ENCODE data around the gene GRIK3. TPM values are rescaled to one million over a fixed set of nuclear protein-coding genes. Genes with fewer than 3 reads are reported as not detected.

Gene GRIK3
- total RNA-seq, 1 donor from 2014 or later, result not detected

- DNase-seq (ENCODE audit: extremely low spot score, unreplicated experiment), result no peak
- Mint-ChIP-seq H3K27me3 (ENCODE audit: unreplicated experiment) (no peaks in the 10 kb centered on the region), H3K4me3 (ENCODE audit: unreplicated experiment) (no peak overlapping the region), H3K36me3 (ENCODE audit: unreplicated experiment) (no peaks in the 10 kb centered on the region), H3K27ac (ENCODE audit: unreplicated experiment) (no peak overlapping the region), H3K9me3 (ENCODE audit: unreplicated experiment) (no peaks in the 10 kb centered on the region), H3K4me1 (ENCODE audit: unreplicated experiment) (no peaks in the 10 kb centered on the region)
- TF ChIP-seq, protein P1, sequence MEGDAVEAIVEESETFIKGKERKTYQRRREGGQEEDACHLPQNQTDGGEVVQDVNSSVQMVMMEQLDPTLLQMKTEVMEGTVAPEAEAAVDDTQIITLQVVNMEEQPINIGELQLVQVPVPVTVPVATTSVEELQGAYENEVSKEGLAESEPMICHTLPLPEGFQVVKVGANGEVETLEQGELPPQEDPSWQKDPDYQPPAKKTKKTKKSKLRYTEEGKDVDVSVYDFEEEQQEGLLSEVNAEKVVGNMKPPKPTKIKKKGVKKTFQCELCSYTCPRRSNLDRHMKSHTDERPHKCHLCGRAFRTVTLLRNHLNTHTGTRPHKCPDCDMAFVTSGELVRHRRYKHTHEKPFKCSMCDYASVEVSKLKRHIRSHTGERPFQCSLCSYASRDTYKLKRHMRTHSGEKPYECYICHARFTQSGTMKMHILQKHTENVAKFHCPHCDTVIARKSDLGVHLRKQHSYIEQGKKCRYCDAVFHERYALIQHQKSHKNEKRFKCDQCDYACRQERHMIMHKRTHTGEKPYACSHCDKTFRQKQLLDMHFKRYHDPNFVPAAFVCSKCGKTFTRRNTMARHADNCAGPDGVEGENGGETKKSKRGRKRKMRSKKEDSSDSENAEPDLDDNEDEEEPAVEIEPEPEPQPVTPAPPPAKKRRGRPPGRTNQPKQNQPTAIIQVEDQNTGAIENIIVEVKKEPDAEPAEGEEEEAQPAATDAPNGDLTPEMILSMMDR (IDR thresholded peaks at IDR 0.05), result no peak
Observed at GRCh38 chr1:36782785-36783184, 251.5 kb downstream of the GRIK3 start.

GRCh38 chr1:36782085-36782484, 252.2 kb downstream of the GRIK3 start:
- no peak for DNase-seq (ENCODE audit: extremely low spot score, unreplicated experiment)
- Mint-ChIP-seq H3K27me3 (ENCODE audit: unreplicated experiment) (no peaks in the 10 kb centered on the region), H3K4me1 (ENCODE audit: unreplicated experiment) (no peaks in the 10 kb centered on the region), H3K4me3 (ENCODE audit: unreplicated experiment) (no peak overlapping the region), H3K9me3 (ENCODE audit: unreplicated experiment) (no peaks in the 10 kb centered on the region), H3K27ac (ENCODE audit: unreplicated experiment) (no peak overlapping the region), H3K36me3 (ENCODE audit: unreplicated experiment) (no peaks in the 10 kb centered on the region)
- TF ChIP-seq, protein P1 (IDR thresholded peaks at IDR 0.05), result no peak

GRCh38 chr1:36781098-36781497, 253.2 kb downstream of the GRIK3 start:
- Mint-ChIP-seq H3K27ac (ENCODE audit: unreplicated experiment) (no peak overlapping the region), H3K9me3 (ENCODE audit: unreplicated experiment) (no peaks in the 10 kb centered on the region), H3K36me3 (ENCODE audit: unreplicated experiment) (no peaks in the 10 kb centered on the region), H3K4me1 (ENCODE audit: unreplicated experiment) (no peaks in the 10 kb centered on the region), H3K27me3 (ENCODE audit: unreplicated experiment) (peaks cover 5% of the 10 kb centered on the region), H3K4me3 (ENCODE audit: unreplicated experiment) (no peak overlapping the region)
- no peak for DNase-seq (ENCODE audit: extremely low spot score, unreplicated experiment)
- TF ChIP-seq, protein P1 (IDR thresholded peaks at IDR 0.05), result no peak

DNA sequence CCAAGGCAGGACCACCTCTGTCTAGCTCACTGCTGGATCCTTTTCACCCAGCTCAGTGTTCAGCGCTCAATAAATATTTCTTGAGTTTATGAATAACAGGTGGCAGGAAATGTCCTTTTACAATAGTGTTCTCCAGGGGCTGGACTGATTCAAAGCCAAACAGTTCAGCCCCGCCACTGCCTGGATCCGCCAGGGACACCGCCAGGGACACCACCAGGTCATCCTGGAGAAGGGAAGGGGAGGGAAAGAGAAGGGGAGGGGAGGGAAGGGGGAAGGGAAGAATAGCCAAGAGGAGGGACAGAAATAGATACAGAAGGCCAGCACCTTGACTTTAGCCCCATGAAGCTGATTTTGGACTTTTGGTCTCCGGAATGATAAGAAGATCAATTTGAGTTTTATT, 255.6 kb downstream of the GRIK3 start:
- no peak overlapping the region for H3K4me3 Mint-ChIP-seq (ENCODE audit: unreplicated experiment)
- TF ChIP-seq, protein P1 (IDR thresholded peaks at IDR 0.05), result no peak
- H3K4me1 Mint-ChIP-seq (ENCODE audit: unreplicated experiment), result no peaks in the 10 kb centered on the region
- DNase-seq (ENCODE audit: extremely low spot score, unreplicated experiment), result no peak
- H3K36me3 Mint-ChIP-seq (ENCODE audit: unreplicated experiment), result no peaks in the 10 kb centered on the region
- H3K9me3 Mint-ChIP-seq (ENCODE audit: unreplicated experiment), result no peaks in the 10 kb centered on the region
- H3K27ac Mint-ChIP-seq (ENCODE audit: unreplicated experiment), result no peak overlapping the region
- peaks cover 6% of the 10 kb centered on the region for H3K27me3 Mint-ChIP-seq (ENCODE audit: unreplicated experiment)

- H3K36me3 Mint-ChIP-seq (ENCODE audit: unreplicated experiment), result no peaks in the 10 kb centered on the region
- no peaks in the 10 kb centered on the region for H3K4me1 Mint-ChIP-seq (ENCODE audit: unreplicated experiment)
- no peaks in the 10 kb centered on the region for H3K9me3 Mint-ChIP-seq (ENCODE audit: unreplicated experiment)
- peaks cover 6% of the 10 kb centered on the region for H3K27me3 Mint-ChIP-seq (ENCODE audit: unreplicated experiment)
- TF ChIP-seq, protein P1 (IDR thresholded peaks at IDR 0.05), result no peak
- H3K4me3 Mint-ChIP-seq (ENCODE audit: unreplicated experiment), result no peak overlapping the region
- DNase-seq (ENCODE audit: extremely low spot score, unreplicated experiment), result no peak
- no peak overlapping the region for H3K27ac Mint-ChIP-seq (ENCODE audit: unreplicated experiment)
Observed at GRCh38 chr1:36776948-36777831, 257.1 kb downstream of the GRIK3 start.
